Motor neuron (in vitro differentiated cells): ENCODE results near the gene POTEH. TPM values are rescaled to one million over a fixed set of nuclear protein-coding genes. Genes with fewer than 3 reads are reported as not detected.
"Not testable (repeated sequence)": the region's sequence is repeated elsewhere in the genome, so short reads cannot be mapped to it uniquely, and the experiment has no call there.

Experiments used
- ATAC-seq, 8 experiments: fragments of 200-7000 bp; cut with Tn5 transposase; replicated peaks in 6 of 8; 2 replicates each; pipeline ENCODE4 v1.8.0; 2021; ENCODE audit warnings: mild to moderate bottlenecking in 8 of 8, moderate library complexity in 8 of 8
- H3K27ac ChIP-seq, 2 donors: fragments of 250-450 bp; sonication (Bioruptor Pico); 2 replicates each; pipeline ENCODE4 v1.9.0; 2021; ENCODE audit warnings: antibody characterized with exemption in 2 of 2, mild to moderate bottlenecking in 2 of 2, moderate library complexity in 1 of 2
- H3K4me1 ChIP-seq, 2 donors: fragments of 250-450 bp; sonication (Bioruptor Pico); replicated peaks in 1 of 2; 2 replicates each; pipeline ENCODE4 v1.6.1; 2021; ENCODE audit warnings: antibody characterized with exemption in 2 of 2, mild to moderate bottlenecking in 2 of 2, moderate library complexity in 1 of 2
- H3K4me3 ChIP-seq, 5 donors: fragments of 250-450 bp; sonication (Bioruptor Pico); 2 replicates each; pipeline ENCODE4 v1.9.0; 2021; ENCODE audit warnings: antibody characterized with exemption in 5 of 5, mild to moderate bottlenecking in 5 of 5, moderate library complexity in 4 of 5
- WGBS, 10 experiments: fragments of 450-650 bp; shearing (Covaris generic); methylation state at CpG; one replicate each; pipeline ENCODE4 v1.0.0; 2022; 5-methylcytosine and 5-hydroxymethylcytosine counted together
- in situ Hi-C, 9 experiments: fragments of 400-800 bp; cut with MboI; loops; one replicate each; pipeline ENCODE4 v1.15.0; 2021; ENCODE audit warnings: low sequenced_read_pairs in 9 of 9, low pct_unique_long_range_greater_than_20kb in 2 of 9; ENCODE audit not compliant: unreplicated experiment in 9 of 9
- total RNA-seq, 8 experiments: library from RNA; unstranded; fragments of 300-600 nt; gene quantifications; 2 replicates each; pipeline versions ENCODE4 v1.2.3 to v1.2.4, GENCODE V29; 2022

The POTEH gene
- total RNA-seq, 8 experiments from 2014 or later = 0.52 TPM; not detected in 7

DNA sequence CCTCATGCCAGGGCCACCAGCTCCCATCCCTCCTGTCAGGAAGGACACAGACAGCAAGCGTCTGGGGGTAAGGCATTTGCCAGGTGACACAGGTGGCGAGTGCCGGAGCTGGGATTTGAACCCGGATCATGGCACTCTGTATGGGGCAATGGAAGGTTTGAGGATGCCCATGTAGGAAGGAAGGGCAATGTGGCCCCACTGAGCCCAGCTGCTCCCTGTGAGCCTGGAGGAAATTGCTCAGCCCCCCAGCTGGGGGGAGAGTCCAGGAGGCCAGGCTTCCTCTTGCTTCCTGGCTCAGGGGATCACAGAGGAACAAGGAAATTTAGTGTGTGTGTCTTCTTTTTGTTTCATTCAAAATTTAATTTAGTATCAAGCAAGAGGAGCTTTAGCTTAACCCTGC lies 2.1 kb upstream of the POTEH start:
- in situ Hi-C loops, ATAC-seq: not testable (repeated sequence)

DNA sequence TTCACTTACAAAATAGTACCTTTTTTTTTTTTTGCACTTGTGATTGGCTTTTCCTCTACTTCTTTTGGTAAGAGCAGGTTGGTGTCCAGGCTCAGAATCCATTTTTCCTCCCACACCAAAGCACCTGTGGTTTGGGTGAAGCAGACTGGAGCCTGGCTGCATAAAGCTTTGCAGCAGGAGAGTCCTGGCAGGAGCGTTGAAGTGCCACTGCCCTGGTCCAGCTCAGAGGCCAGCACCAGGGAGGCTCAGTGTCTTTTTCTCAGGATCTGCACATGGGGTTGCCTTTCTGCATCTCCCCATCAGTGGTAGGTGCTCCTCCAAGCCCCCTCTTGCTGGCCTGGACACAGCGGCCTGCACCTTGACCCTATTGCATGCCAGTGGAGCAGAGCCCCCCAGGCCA lies 1.7 kb upstream of the POTEH start:
- in situ Hi-C loops, H3K27ac ChIP-seq, H3K4me1 ChIP-seq, H3K4me3 ChIP-seq, ATAC-seq: not testable (repeated sequence)
- 43 to 50% methylated on average over 1 of the region's 2 CpGs; no CpG with 5 or more reads in 8 of the 10 experiments for WGBS, 10 experiments

More for the DNA sequence above, 2.1 kb upstream of the POTEH start:
- not testable (repeated sequence) for H3K4me1 ChIP-seq, H3K27ac ChIP-seq, H3K4me3 ChIP-seq
- WGBS, 10 experiments = no CpG with 5 or more reads among the region's 4 CpGs

DNA sequence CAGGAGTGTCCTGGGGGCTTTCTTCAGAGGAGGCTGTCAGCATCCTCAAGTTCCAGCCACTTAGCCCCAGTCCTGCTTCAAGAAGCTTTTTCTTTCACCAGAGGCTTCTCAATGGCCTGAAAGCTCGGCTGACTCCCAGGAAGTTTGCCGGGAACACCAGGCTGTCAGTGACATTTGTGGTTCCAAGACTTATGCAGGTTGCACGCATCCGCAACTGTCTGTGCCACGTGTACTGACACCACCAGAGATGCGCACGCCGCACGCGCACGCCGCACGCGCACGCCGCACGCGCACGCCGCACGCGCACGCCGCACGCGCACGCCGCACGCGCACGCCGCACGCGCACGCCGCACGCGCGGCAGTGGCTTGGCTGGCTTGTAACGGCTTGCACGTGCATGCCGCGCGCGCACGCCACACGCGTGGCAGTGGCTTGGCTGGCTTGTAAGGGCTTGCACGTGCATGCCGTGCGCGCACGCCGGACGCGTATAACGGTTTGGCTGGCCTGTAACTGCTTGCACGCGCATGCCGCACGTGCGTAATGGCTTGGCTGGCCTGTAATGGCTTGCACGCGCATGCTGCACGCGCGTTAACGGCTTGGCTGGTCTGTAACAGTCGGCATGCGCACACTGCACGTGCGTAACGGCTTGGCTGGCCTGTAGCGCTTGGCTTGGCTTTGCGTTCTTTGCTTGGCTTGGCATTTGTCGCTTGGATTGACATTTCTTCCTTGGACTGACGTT lies 646 bp upstream of the POTEH start:
- H3K4me1 ChIP-seq, ATAC-seq, in situ Hi-C loops, H3K4me3 ChIP-seq, H3K27ac ChIP-seq: not testable (repeated sequence)
- 86 to 98% (median 95%) methylated on average over 7 to 11 of the region's 77 CpGs; no CpG with 5 or more reads in 6 of the 10 experiments for WGBS, 10 experiments

DNA sequence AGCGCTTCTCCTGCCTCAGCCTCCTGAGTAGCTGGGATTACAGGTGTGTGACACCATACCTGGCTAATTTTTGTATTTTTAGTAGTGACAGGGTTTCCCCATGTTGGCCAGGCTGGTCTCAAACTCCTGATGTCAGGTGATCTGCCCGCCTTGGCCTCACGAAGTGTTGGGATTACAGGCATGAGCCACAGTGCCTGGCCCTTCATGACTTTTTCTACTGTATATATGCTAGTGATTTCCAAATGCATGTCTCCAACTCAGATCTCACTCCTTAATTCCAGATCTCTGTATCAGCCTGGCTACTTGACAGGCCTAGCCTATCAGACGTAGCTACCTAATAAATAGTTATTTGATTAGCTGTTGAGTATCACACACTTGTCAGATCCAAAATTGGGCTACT lies 23.8 kb downstream of the POTEH start:
- WGBS, 10 experiments = 94% methylated on average over 2 of the region's 4 CpGs; no CpG with 5 or more reads in 9 of the 10 experiments
- ATAC-seq, H3K4me3 ChIP-seq, H3K4me1 ChIP-seq, H3K27ac ChIP-seq, in situ Hi-C loops: not testable (repeated sequence)

DNA sequence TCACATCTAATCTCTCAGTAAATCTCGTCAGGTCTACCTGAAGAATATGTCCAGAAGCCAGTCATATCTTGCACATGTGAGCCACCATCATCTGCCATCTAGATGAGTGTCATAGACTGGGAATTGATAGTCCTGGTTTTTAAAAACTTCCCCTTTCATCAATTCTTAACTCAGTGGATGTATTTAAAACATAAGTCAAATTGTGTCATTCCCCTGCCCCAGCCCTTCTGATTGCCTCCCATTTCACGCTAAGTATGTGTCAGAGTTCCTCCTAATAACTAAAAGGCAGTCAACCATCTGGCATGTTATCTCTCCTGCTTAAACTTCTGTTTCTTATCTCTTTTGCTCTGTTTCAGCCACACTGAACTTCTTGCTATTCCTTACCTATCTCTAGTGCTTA lies 24.3 kb downstream of the POTEH start:
- H3K4me1 ChIP-seq, H3K4me3 ChIP-seq, in situ Hi-C loops, H3K27ac ChIP-seq, ATAC-seq: not testable (repeated sequence)
- no CpG with 5 or more reads among the region's 2 CpGs for WGBS, 10 experiments

DNA sequence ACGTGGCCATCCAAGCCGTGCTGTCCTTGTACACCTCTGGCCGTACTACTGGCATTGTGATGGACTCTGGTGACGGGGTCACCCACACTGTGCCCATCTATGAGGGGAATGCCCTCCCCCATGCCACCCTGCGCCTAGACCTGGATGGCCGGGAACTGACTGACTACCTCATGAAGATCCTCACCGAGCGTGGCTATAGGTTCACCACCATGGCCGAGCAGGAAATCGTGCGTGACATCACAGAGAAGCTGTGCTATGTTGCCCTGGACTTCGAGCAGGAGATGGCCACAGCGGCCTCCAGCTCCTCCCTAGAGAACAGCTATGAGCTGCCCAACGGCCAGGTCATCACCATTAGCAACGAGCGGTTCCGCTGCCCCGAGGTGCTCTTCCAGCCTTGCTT lies 32.1 kb downstream of the POTEH start:
- in situ Hi-C loops = not testable (repeated sequence)
- no CpG with 5 or more reads among the region's 18 CpGs for WGBS, 10 experiments

DNA sequence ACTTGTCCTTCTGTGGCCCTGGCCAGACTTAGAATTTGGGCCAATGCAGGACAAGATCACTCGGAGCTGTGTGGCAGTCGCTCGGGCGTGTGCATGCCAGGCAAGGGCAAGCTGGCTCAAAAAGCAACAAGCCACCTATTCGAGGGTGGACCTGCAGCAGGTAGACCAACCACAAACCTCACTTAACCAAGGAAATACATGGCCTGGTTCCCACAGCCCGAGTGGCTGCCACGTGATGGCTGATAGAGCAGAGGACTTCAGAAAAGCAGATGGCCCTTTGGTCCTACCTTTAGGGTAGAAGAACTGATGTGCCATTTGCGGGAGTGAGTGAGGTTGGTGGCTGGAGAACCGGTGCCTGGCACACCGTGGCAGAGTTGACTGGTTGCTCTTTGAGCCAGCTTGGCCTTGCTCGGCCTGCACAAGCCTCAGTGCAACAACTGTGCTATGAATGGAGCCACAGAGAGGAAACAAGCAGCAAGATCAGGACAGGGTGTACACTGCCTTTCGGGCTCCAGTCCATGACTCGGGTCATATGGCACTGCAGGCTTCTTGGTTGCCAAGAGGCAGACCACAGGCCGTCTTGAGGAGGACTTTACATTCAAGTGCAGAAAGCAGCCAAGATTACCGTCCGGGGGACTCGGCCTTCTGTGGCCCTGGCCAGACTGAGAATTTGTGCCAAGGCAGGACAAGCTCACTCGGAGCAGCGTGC lies 39.5 kb downstream of the POTEH start:
- in situ Hi-C loops, ATAC-seq, H3K27ac ChIP-seq, H3K4me1 ChIP-seq, H3K4me3 ChIP-seq: not testable (repeated sequence)
- no CpG with 5 or more reads among the region's 19 CpGs for WGBS, 10 experiments

More for the DNA sequence above, 32.1 kb downstream of the POTEH start:
- H3K27ac ChIP-seq, ATAC-seq, H3K4me1 ChIP-seq, H3K4me3 ChIP-seq: not testable (repeated sequence)

DNA sequence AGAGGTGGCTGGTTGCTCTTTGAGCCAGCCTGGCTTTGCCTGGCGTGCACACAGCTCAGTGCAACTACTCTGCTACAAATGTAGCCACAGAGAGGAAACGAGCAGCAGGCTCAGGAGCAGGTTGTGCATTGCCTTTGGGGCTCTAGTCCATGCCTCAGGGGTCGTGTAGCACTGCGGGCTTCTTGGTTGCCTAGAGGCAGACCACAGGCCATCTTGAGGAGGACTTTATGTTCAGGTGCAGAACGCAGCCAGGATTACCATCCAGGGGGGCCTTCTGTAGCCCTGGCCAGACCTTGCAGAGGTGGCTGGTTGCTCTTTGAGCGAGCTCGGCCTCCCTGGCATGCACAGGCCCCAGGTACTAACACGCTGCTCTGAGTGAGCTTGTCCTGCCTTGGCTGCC lies 41.2 kb downstream of the POTEH start:
- H3K4me3 ChIP-seq, ATAC-seq, in situ Hi-C loops, H3K4me1 ChIP-seq, H3K27ac ChIP-seq: not testable (repeated sequence)
- no CpG with 5 or more reads among the region's 8 CpGs for WGBS, 10 experiments

DNA sequence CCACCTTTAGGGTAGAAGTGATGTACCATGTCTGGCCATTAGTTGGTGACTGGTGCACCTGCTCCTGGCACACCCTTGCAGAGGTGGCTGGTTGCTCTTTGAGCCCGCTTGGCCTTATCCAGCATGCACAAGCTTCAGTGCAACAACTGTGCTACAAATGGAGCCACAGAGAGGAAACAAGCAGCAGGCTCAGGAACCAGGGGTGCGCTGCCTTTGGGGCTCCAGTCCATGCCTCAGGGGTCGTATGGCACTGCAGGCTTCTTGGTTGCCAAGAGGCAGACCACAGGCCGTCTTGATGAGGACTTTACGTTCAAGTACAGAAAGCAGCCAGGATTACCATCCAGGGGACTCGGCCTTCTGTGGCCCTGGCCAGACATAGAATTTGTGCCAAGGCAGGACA lies 44.6 kb downstream of the POTEH start:
- H3K27ac ChIP-seq, H3K4me3 ChIP-seq, ATAC-seq, H3K4me1 ChIP-seq, in situ Hi-C loops: not testable (repeated sequence)
- WGBS, 10 experiments = no CpG with 5 or more reads among the region's 6 CpGs

DNA sequence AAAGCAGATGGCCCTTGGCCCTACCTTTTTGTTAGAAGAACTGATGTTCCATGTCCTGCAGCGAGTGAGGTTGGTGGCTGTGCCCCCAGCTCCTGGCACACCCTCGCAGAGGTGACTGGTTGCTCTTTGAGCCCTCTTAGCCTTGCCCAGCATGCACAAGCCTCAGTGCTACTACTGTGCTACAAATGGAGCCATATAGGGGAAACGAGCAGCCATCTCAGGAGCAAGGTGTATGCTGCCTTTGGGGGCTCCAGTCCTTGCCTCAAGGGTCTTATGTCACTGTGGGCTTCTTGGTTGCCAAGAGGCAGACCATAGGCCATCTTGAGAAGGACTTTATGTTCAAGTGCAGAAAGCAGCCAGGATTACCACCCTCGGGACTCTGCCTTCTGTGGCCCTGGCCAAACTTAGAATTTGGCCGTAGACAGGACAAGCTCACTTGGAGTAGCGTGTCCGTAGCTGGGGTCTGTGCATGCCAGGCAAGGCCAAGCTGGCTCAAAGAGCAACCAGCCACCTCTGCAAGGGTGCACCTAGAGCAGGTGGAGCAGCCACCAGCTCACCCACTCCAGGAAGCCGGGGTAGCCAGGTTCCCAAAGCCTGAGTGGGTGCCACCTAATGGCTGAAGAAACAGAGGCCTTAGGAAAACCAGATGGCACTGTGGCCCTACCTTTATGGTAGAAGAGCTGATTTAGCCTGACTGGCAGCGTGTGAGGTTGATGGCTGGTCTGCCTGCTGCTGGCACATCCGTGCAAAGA lies 48.5 kb downstream of the POTEH start:
- H3K27ac ChIP-seq, in situ Hi-C loops, ATAC-seq, H3K4me1 ChIP-seq, H3K4me3 ChIP-seq: not testable (repeated sequence)
- no CpG with 5 or more reads among the region's 10 CpGs for WGBS, 10 experiments

DNA sequence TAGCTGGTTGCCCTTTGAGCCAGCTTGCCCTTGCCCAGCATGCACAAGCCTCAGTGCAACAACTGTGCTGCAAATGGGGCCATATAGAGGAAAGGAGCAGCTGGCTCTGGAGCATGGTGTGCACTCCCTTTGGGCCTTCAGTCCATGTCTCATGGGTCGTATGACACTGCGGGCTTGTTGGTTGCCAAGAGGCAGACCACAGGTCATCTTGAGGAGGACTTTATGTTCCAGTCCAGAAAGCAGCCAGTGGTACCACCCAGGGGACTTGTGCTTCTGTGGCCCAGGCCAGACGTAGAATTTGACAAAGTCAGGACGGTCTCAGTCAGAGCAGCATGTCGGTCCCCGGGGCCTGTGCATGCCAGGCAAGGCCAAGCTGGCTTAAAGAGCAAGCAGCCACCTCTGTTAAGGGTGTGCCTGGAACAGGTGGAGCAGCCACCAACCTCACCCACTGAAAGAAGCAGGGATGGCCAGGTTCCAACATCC lies 49.1 kb downstream of the POTEH start:
- WGBS, 10 experiments = no CpG with 5 or more reads among the region's 6 CpGs
- H3K4me1 ChIP-seq, H3K27ac ChIP-seq, in situ Hi-C loops, H3K4me3 ChIP-seq, ATAC-seq: not testable (repeated sequence)

DNA sequence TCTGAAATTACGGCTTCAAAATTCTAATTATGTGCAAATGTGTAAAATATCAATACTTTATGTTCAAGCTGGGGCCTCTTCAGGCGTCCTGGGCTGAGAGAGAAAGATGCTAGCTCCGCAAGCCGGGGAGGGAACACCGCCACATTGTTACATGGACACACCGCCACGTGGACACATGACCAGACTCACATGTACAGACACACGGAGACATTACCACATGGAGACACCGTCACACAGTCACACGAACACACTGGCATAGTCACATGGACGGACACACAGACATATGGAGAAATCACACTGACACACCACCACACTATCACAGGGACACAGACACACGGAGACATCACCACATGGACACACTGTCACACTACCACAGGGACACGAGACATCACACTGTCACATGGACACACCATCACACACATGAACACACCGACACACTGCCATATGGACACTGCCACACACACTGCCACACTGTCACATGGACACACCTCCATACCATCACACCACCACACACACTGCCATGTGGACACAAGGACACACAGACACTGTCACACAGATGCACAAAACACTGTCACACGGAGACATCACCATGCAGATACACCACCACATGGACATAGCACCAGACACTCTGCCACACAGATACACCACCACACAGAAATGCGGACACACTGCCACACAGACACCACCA lies 58.0 kb downstream of the POTEH start:
- in situ Hi-C loops = not testable (repeated sequence)
- WGBS, 10 experiments = no CpG with 5 or more reads among the region's 16 CpGs

More for the DNA sequence above, 58.0 kb downstream of the POTEH start:
- H3K4me3 ChIP-seq, H3K4me1 ChIP-seq, ATAC-seq, H3K27ac ChIP-seq: not testable (repeated sequence)
